HCT116 (cell line): ENCODE measurements around the gene GRM3. TPM values are rescaled to one million over a fixed set of nuclear protein-coding genes. Genes with fewer than 3 reads are reported as not detected.

Experiments used
- ATAC-seq: fragments of 200-7000 bp; cut with Tn5 transposase; 2 replicates; pipeline ENCODE4 v1.9.1; 2020; ENCODE audit warnings: mild to moderate bottlenecking, moderate library complexity
- BruUV-seq: library from RNA; stranded (reverse); fragments of 400-500 nt; replicated peaks from 2 replicates; lab custom pipeline; 2021; lab: Mats Ljungman, UMichigan
- CTCF ChIA-PET: fragments of 300-600 bp; sonication (Branson Sonifier 250); formaldehyde crosslinking; loops from one replicate; lab custom pipeline; 2021; ENCODE audit warnings: antibody characterized with exemption; lab: Charles Lee
- POLR2A ChIA-PET: fragments of 300-600, 350-600 bp; sonication (Branson Sonifier 250); formaldehyde crosslinking; loops from one replicate; lab custom pipeline; 2021; ENCODE audit warnings: antibody characterized with exemption; lab: Charles Lee
- RAD21 ChIA-PET, 2 experiments: fragments of 300-600 bp; sonication (Branson Sonifier 250); formaldehyde crosslinking; loops; one replicate each; lab custom pipeline; 2023; ENCODE audit warnings: low total read pairs in 2 of 2; ENCODE audit not compliant: uncharacterized antibody in 2 of 2, unreplicated experiment in 2 of 2, low non-redundant PET in 1 of 2; lab: Charles Lee
- DNase-seq: peaks from one replicate; pipeline ENCODE4 v3.0.0-alpha.2; 2010; ENCODE audit warnings: low read depth, low spot score
- H2AFZ ChIP-seq: fragments of 200-600 bp; shearing (Covaris generic), sonication (generic); 2 replicates; pipeline ENCODE4 v1.6.1; 2017; ENCODE audit warnings: low read depth, mixed run types, mixed read lengths, antibody characterized with exemption, low read length; ENCODE audit not compliant: poor library complexity, severe bottlenecking
- H3K27ac ChIP-seq: 2 replicates; pipeline ENCODE4 v1.5.1; 2012; ENCODE audit warnings: low read depth, low read length
- H3K27me3 ChIP-seq: fragments of 200-600 bp; sonication (generic); 2 replicates; pipeline ENCODE4 v1.6.1; 2016; ENCODE audit warnings: mixed run types, low read length, mixed read lengths; ENCODE audit not compliant: insufficient read depth
- H3K36me3 ChIP-seq, 2 experiments: fragments of 200-500 bp in 1 of 2; fragments of 200-600 bp in 1 of 2; sonication (Bioruptor generic) in 1 of 2; sonication (generic) in 1 of 2; 2 replicates each; pipeline versions ENCODE4 v1.5.1 to v1.6.1; 2014 to 2016; ENCODE audit warnings: low read length in 2 of 2, inconsistent platforms in 1 of 2, mixed read lengths in 1 of 2, mixed run types in 1 of 2; ENCODE audit not compliant: insufficient read depth in 2 of 2, control insufficient read depth in 1 of 2
- H3K4me1 ChIP-seq, 2 experiments: fragments of 200-600 bp in 1 of 2; sonication (generic) in 1 of 2; 2 replicates each; pipeline versions ENCODE4 v1.5.1 to v1.6.1; 2012 to 2017; ENCODE audit warnings: low read length in 2 of 2, inconsistent platforms in 1 of 2, mild to moderate bottlenecking in 1 of 2, mixed read lengths in 1 of 2, mixed run types in 1 of 2, moderate library complexity in 1 of 2; ENCODE audit not compliant: insufficient read depth in 2 of 2, control insufficient read depth in 1 of 2
- H3K4me2 ChIP-seq: fragments of 200-600 bp; sonication (generic); 2 replicates; pipeline ENCODE4 v1.6.1; 2017; ENCODE audit warnings: mixed run types, low read length, mixed read lengths
- H3K4me3 ChIP-seq, 2 experiments: fragments of 200-600 bp in 1 of 2; sonication (generic) in 1 of 2; replicated peaks in 1 of 2; 2 replicates each; pipeline ENCODE4 v1.5.1; 2011 to 2016; ENCODE audit warnings: low read length in 2 of 2, control low read depth in 1 of 2, low read depth in 1 of 2, mild to moderate bottlenecking in 1 of 2, mixed read lengths in 1 of 2, mixed run types in 1 of 2
- H3K79me2 ChIP-seq: fragments of 200-600 bp; sonication (generic); 2 replicates; pipeline ENCODE4 v1.6.1; 2017; ENCODE audit warnings: mild to moderate bottlenecking, mixed run types, low read length, moderate library complexity, mixed read lengths; ENCODE audit not compliant: insufficient read depth
- H3K9ac ChIP-seq: fragments of 200-600 bp; sonication (generic); 2 replicates; pipeline ENCODE4 v1.6.1; 2016; ENCODE audit warnings: low read length, mixed read lengths
- H3K9me2 ChIP-seq: fragments of 200-600 bp; sonication (generic), shearing (Covaris generic); 2 replicates; pipeline ENCODE4 v1.6.1; 2017; ENCODE audit warnings: mixed run types, mild to moderate bottlenecking, moderate library complexity; ENCODE audit not compliant: insufficient read depth
- H3K9me3 ChIP-seq, 2 experiments: fragments of 200-500 bp in 1 of 2; fragments of 200-600 bp in 1 of 2; sonication (Bioruptor generic) in 1 of 2; sonication (generic) in 1 of 2; 2 replicates each; pipeline ENCODE4 v1.6.1; 2014 to 2017; ENCODE audit warnings: low read length in 2 of 2, mixed read lengths in 2 of 2, inconsistent platforms in 1 of 2, low read depth in 1 of 2, mild to moderate bottlenecking in 1 of 2, mixed run types in 1 of 2, moderate library complexity in 1 of 2; ENCODE audit not compliant: control insufficient read depth in 1 of 2, insufficient read depth in 1 of 2
- H4K20me1 ChIP-seq: fragments of 200-600 bp; sonication (generic), shearing (Covaris generic); 2 replicates; pipeline ENCODE4 v1.6.1; 2017; ENCODE audit warnings: mixed run types, mild to moderate bottlenecking, moderate library complexity; ENCODE audit not compliant: insufficient read depth
- ATF3 ChIP-seq: IDR thresholded peaks from 2 replicates; pipeline ENCODE4 v1.6.1; 2012
- CBX3 ChIP-seq: IDR thresholded peaks from 2 replicates; pipeline ENCODE4 v1.6.1; 2012; ENCODE audit warnings: low read depth
- CEBPB ChIP-seq: IDR thresholded peaks from 2 replicates; pipeline ENCODE4 v1.6.1; 2012; ENCODE audit warnings: low read depth
- EGR1 ChIP-seq: IDR thresholded peaks from 2 replicates; pipeline ENCODE4 v1.6.1; 2012; ENCODE audit warnings: low read depth
- ELF1 ChIP-seq: IDR thresholded peaks from 2 replicates; pipeline ENCODE4 v1.6.1; 2012; ENCODE audit warnings: low read depth, borderline replicate concordance
- EZH2phosphoT487 ChIP-seq: fragments of 200-600 bp; IDR thresholded peaks from 2 replicates; pipeline ENCODE4 v1.6.1; 2018; ENCODE audit warnings: antibody characterized with exemption, borderline replicate concordance
- FOSL1 ChIP-seq: IDR thresholded peaks from 2 replicates; pipeline ENCODE4 v1.6.1; 2012; ENCODE audit warnings: low read depth
- JUND ChIP-seq: IDR thresholded peaks from 2 replicates; pipeline ENCODE4 v1.6.1; 2012
- POLR2A ChIP-seq: IDR thresholded peaks from 2 replicates; pipeline ENCODE4 v1.7.0; 2011; ENCODE audit warnings: borderline replicate concordance; ENCODE audit not compliant: insufficient read depth, insufficient read length; ENCODE audit errors: extremely low read depth
- POLR2AphosphoS5 ChIP-seq: IDR thresholded peaks from 2 replicates; pipeline ENCODE4 v1.6.1; 2011; ENCODE audit warnings: mild to moderate bottlenecking, low read depth, low read length, moderate library complexity
- RAD21 ChIP-seq: IDR thresholded peaks from 2 replicates; pipeline ENCODE4 v1.6.1; 2012; ENCODE audit warnings: low read depth, mild to moderate bottlenecking
- REST ChIP-seq: IDR thresholded peaks from 2 replicates; pipeline ENCODE4 v1.6.1; 2012; ENCODE audit warnings: low read depth
- SIN3A ChIP-seq: IDR thresholded peaks from 2 replicates; pipeline ENCODE4 v1.6.1; 2012; ENCODE audit warnings: low read depth
- SP1 ChIP-seq: IDR thresholded peaks from 2 replicates; pipeline ENCODE4 v1.6.1; 2012; ENCODE audit warnings: low read depth
- YY1 ChIP-seq: IDR thresholded peaks from 2 replicates; pipeline ENCODE4 v1.6.1; 2011; ENCODE audit warnings: low read length, low read depth, moderate library complexity, mild to moderate bottlenecking; ENCODE audit not compliant: insufficient replicate concordance; ENCODE audit errors: extremely low read depth
- ZBTB33 ChIP-seq: IDR thresholded peaks from 2 replicates; pipeline ENCODE4 v1.6.1; 2011; ENCODE audit warnings: mild to moderate bottlenecking, low read length, moderate library complexity; ENCODE audit not compliant: insufficient replicate concordance; ENCODE audit errors: extremely low read depth
- ZFX ChIP-seq: fragments of 450-650 bp; IDR thresholded peaks from 2 replicates; pipeline ENCODE4 v1.6.1; 2017
- ZNF274 ChIP-seq: fragments of 200-500 bp; sonication (Bioruptor generic); IDR thresholded peaks from 2 replicates; pipeline ENCODE4 v1.6.1; 2014; ENCODE audit warnings: mild to moderate bottlenecking, low read depth, low read length, inconsistent platforms
- intact Hi-C: fragments of 100-400 bp; cut with micrococcal nuclease; formaldehyde crosslinking; loops from 2 replicates; pipeline ENCODE4 v1.10.0; 2022
- total RNA-seq: library from RNA; stranded (reverse); gene quantifications from one replicate; pipeline ENCODE4 v1.2.1, GENCODE V29; 2021; ENCODE audit not compliant: unreplicated experiment
- TF ChIP-seq, protein P1 (sequence below): IDR thresholded peaks from 2 replicates; pipeline ENCODE4 v1.6.1; 2012

GRM3 gene
- total RNA-seq, 1 experiment from 2014 or later, result not detected

- H3K36me3 ChIP-seq, result no peaks in the 10 kb centered on the region
- no peaks in the 10 kb centered on the region for H3K4me1 ChIP-seq
- no peaks in the 10 kb centered on the region for H4K20me1 ChIP-seq
- ATAC-seq (no peak), DNase-seq (no peak)
- H3K27me3 ChIP-seq, result no peaks in the 10 kb centered on the region
- no peak overlapping the region for H2AFZ ChIP-seq
- H3K4me3 ChIP-seq, result no peak overlapping the region
- H3K79me2 ChIP-seq, result no peaks in the 10 kb centered on the region
- ChIA-PET POLR2A (no interaction called here), RAD21 (no interaction called here), CTCF (no interaction called here)
- H3K9ac ChIP-seq, result no peak overlapping the region
- H3K9me3 ChIP-seq, result no peaks in the 10 kb centered on the region
- H3K4me2 ChIP-seq, result no peak overlapping the region
- intact Hi-C loops, result no loop called here
- H3K27ac ChIP-seq, result no peak overlapping the region
- TF ChIP-seq CEBPB, result no peak
- no peak for TF ChIP-seq ATF3
- no peak for TF ChIP-seq FOSL1
- no peak for TF ChIP-seq CBX3
- TF ChIP-seq ZFX, result no peak
- no peak for TF ChIP-seq REST
- TF ChIP-seq, protein P1, sequence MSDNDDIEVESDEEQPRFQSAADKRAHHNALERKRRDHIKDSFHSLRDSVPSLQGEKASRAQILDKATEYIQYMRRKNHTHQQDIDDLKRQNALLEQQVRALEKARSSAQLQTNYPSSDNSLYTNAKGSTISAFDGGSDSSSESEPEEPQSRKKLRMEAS, result no peak
- no peak for TF ChIP-seq ZNF274
- no peak for TF ChIP-seq ZBTB33
- TF ChIP-seq SIN3A, result no peak
- TF ChIP-seq ELF1, result no peak
- no peak for TF ChIP-seq YY1
- no peak for TF ChIP-seq POLR2A
- no peak for TF ChIP-seq RAD21
- TF ChIP-seq EGR1, result no peak
- TF ChIP-seq POLR2AphosphoS5, result no peak
- TF ChIP-seq SP1, result no peak
- TF ChIP-seq JUND, result no peak
- TF ChIP-seq EZH2phosphoT487, result no peak
- BruUV-seq, result no TSS peak
- no peaks in the 10 kb centered on the region for H3K9me2 ChIP-seq
These were observed 116.5 kb downstream of the GRM3 start for GRCh38 chr7:86760236-86760635.
